Measurements from ENCODE around the gene FSIP1.

FSIP1 gene

GRCh38 chr15:39618063-39618823 lies 164.4 kb downstream of the FSIP1 start:
- DNase-seq (ENCODE audit: low spot score), result no peak

GRCh38 chr15:39616731-39617455 lies 165.7 kb downstream of the FSIP1 start:
- DNase-seq (ENCODE audit: low spot score), result no peak

- DNase-seq (ENCODE audit: low spot score), result no peak
These were observed 168.8 kb downstream of the FSIP1 start for GRCh38 chr15:39613861-39614260.

GRCh38 chr15:39613271-39613670 lies 169.4 kb downstream of the FSIP1 start:
- no peak for DNase-seq (ENCODE audit: low spot score)

GRCh38 chr15:39610665-39611064 lies 172.0 kb downstream of the FSIP1 start:
- no peak for DNase-seq (ENCODE audit: low spot score)

- no peak for DNase-seq (ENCODE audit: low spot score)
These were observed 173.3 kb downstream of the FSIP1 start for GRCh38 chr15:39609166-39609916.

GRCh38 chr15:39608185-39609139 lies 174.2 kb downstream of the FSIP1 start:
- DNase-seq (ENCODE audit: low spot score), result no peak

- DNase-seq (ENCODE audit: low spot score), result no peak
These were observed 177.5 kb downstream of the FSIP1 start for GRCh38 chr15:39605146-39605545.

- DNase-seq (ENCODE audit: low spot score), result no peak
These were observed 180.5 kb downstream of the FSIP1 start for GRCh38 chr15:39602143-39602542.

- DNase-seq (ENCODE audit: low spot score), result no peak
These were observed 182.8 kb downstream of the FSIP1 start for GRCh38 chr15:39599871-39600270.

- DNase-seq (ENCODE audit: low spot score), result no peak
These were observed 183.4 kb downstream of the FSIP1 start for GRCh38 chr15:39598958-39599845.

GRCh38 chr15:39598186-39598850 lies 184.3 kb downstream of the FSIP1 start:
- DNase-seq (ENCODE audit: low spot score), result no peak

GRCh38 chr15:39597751-39598185 lies 184.9 kb downstream of the FSIP1 start:
- no peak for DNase-seq (ENCODE audit: low spot score)

GRCh38 chr15:39597336-39597735 lies 185.3 kb downstream of the FSIP1 start:
- DNase-seq (ENCODE audit: low spot score), result no peak

GRCh38 chr15:39596358-39597051 lies 186.1 kb downstream of the FSIP1 start:
- no peak for DNase-seq (ENCODE audit: low spot score)

GRCh38 chr15:39595338-39596221 lies 187.1 kb downstream of the FSIP1 start:
- DNase-seq (ENCODE audit: low spot score), result no peak

- DNase-seq (ENCODE audit: low spot score), result no peak
These were observed 187.9 kb downstream of the FSIP1 start for GRCh38 chr15:39594446-39595337.
